Kidney (tissue), 14 donors: ENCODE results near the gene MAPK1. TPM values are rescaled to one million over a fixed set of nuclear protein-coding genes. Genes with fewer than 3 reads are reported as not detected.
"Not testable (repeated sequence)": the region's sequence is repeated elsewhere in the genome, so short reads cannot be mapped to it uniquely, and the experiment has no call there.

Source experiments
- DNase-seq, 5 donors: peaks; one replicate each; pipeline ENCODE4 v3.0.0-alpha.2; 2013 to 2020
- FAIRE-seq: peaks from 2 replicates; lab custom pipeline; 2012; peaks lifted over from hg19 to GRCh38; lab: Jason Lieb, UNC
- H3K27ac ChIP-seq, 2 donors: one replicate each; pipeline ENCODE4 v1.7.0; 2013; ENCODE audit warnings: low read depth in 2 of 2, low read length in 2 of 2, inconsistent platforms in 1 of 2
- H3K27me3 ChIP-seq: one replicate; pipeline ENCODE4 v1.7.1; 2013; ENCODE audit warnings: low read length, inconsistent platforms; ENCODE audit not compliant: control insufficient read depth, insufficient read depth
- H3K36me3 ChIP-seq, 3 donors: one replicate each; pipeline versions ENCODE4 v1.7.0 to v1.7.1; 2013; ENCODE audit warnings: low read length in 3 of 3, control low read depth in 1 of 3, inconsistent platforms in 1 of 3; ENCODE audit not compliant: insufficient read depth in 3 of 3, control insufficient read depth in 2 of 3
- H3K4me1 ChIP-seq, 3 donors: one replicate each; pipeline versions ENCODE4 v1.7.0 to v1.7.1; 2013; ENCODE audit warnings: low read length in 3 of 3, inconsistent platforms in 1 of 3, low read depth in 1 of 3; ENCODE audit not compliant: control insufficient read depth in 2 of 3, insufficient read depth in 2 of 3
- H3K4me3 ChIP-seq, 3 donors: one replicate each; pipeline versions ENCODE4 v1.7.0 to v1.8.1; 2013; ENCODE audit warnings: low read length in 3 of 3, control low read depth in 1 of 3, inconsistent platforms in 1 of 3
- H3K9ac ChIP-seq, 3 donors: one replicate each; pipeline versions ENCODE4 v1.7.0 to v1.7.1; 2013; ENCODE audit warnings: low read length in 3 of 3, control low read depth in 1 of 3, inconsistent platforms in 1 of 3
- H3K9me3 ChIP-seq, 3 donors: one replicate each; pipeline versions ENCODE4 v1.7.0 to v1.7.1; 2013; ENCODE audit warnings: low read length in 3 of 3, control low read depth in 1 of 3, inconsistent platforms in 1 of 3; ENCODE audit not compliant: control insufficient read depth in 2 of 3, insufficient read depth in 1 of 3
- CTCF ChIP-seq: IDR thresholded peaks from 3 replicates; pipeline ENCODE4 v1.5.1; 2012; ENCODE audit warnings: mild to moderate bottlenecking, moderate library complexity, borderline replicate concordance; ENCODE audit not compliant: insufficient read depth; ENCODE audit errors: extremely low read depth
- intact Hi-C: fragments of 100-400 bp; cut with DNase I; formaldehyde crosslinking; loops from one replicate; pipeline ENCODE4 v1.11.1; 2022
- polyA plus RNA-seq: library from polyadenylated mRNA; stranded (reverse); fragments of 350-450 nt; fragmentation: Illumina TruSeq; extraction: RNeasy Lipid Tissue Mini Kit (QIAGEN cat#74804); gene quantifications from one replicate; pipeline ENCODE4 v1.2.3, GENCODE V29; 2014; ENCODE audit warnings: low read depth, low replicate concordance; ENCODE audit not compliant: insufficient read depth
- total RNA-seq: library from RNA; stranded (reverse); fragmentation: NEBNext Ultra II Directional; extraction: Animal tissue kit (Norgen Biotek cat#: 25700); gene quantifications from one replicate; pipeline ENCODE4 v1.2.1, GENCODE V29; 2021
- donor health status: control.
- donor health status: control.
- donor health status: control.
- donor health status: control.
- donor health status: control.
- donor health status: DM: yes; HTN: yes; CAD: no.
- donor health status: Normal renal cell carcinoma (clear cell type).

MAPK1 gene
- total and polyA plus RNA-seq, 2 donors from 2014 or later = 21.3 to 128 TPM

- Histone ChIP-seq H3K4me1 (no peaks in the 10 kb centered on the region), H3K9ac (no peak overlapping the region), H3K27me3 (no peaks in the 10 kb centered on the region), H3K9me3 (no peaks in the 10 kb centered on the region), H3K27ac (no peak overlapping the region), H3K36me3 (peaks cover 0 to 6% (median 5%) of the 10 kb centered on the region in 3 donors), H3K4me3 (no peak overlapping the region)
- TF ChIP-seq CTCF = no peak
- intact Hi-C loops = no loop called here
- no peak for DNase-seq
- FAIRE-seq = no peak
Observed at GRCh38 chr22:21790359-21790758, 77.1 kb downstream of the MAPK1 start.

GRCh38 chr22:21787565-21787964, 79.9 kb downstream of the MAPK1 start:
- H3K4me1 ChIP-seq, H3K4me3 ChIP-seq, H3K9me3 ChIP-seq, H3K36me3 ChIP-seq, FAIRE-seq, H3K27me3 ChIP-seq, H3K27ac ChIP-seq, H3K9ac ChIP-seq, DNase-seq, intact Hi-C loops: not testable (repeated sequence)

GRCh38 chr22:21780259-21780658, 87.2 kb downstream of the MAPK1 start:
- FAIRE-seq = no peak
- no peak overlapping the region for H3K9ac ChIP-seq
- no peaks in the 10 kb centered on the region for H3K27me3 ChIP-seq
- no peaks in the 10 kb centered on the region for H3K4me1 ChIP-seq
- no peak overlapping the region for H3K4me3 ChIP-seq
- H3K9me3 ChIP-seq = no peaks in the 10 kb centered on the region
- no peak for DNase-seq
- H3K27ac ChIP-seq = no peak overlapping the region
- TF ChIP-seq CTCF = no peak
- peaks cover 0 to 12% (median 10%) of the 10 kb centered on the region in 3 donors for H3K36me3 ChIP-seq
- intact Hi-C loops = no loop called here

GRCh38 chr22:21779444-21779843, 88.0 kb downstream of the MAPK1 start:
- TF ChIP-seq CTCF = no peak
- Histone ChIP-seq H3K27ac (no peak overlapping the region), H3K4me1 (no peaks in the 10 kb centered on the region), H3K9me3 (no peaks in the 10 kb centered on the region), H3K36me3 (peaks cover 0 to 10% (median 7%) of the 10 kb centered on the region in 3 donors), H3K4me3 (no peak overlapping the region), H3K27me3 (no peaks in the 10 kb centered on the region), H3K9ac (no peak overlapping the region)
- DNase-seq (no peak), FAIRE-seq (no peak)
- intact Hi-C loops = no loop called here
